GM12891 (cell line): ENCODE measurements around the gene TSPY3.
"Not testable (repeated sequence)": the region's sequence is repeated elsewhere in the genome, so short reads cannot be mapped to it uniquely, and the experiment has no call there.

Experiments
- PAX5 ChIP-seq: IDR thresholded peaks from 2 replicates; pipeline ENCODE4 v1.6.1; 2011; ENCODE audit warnings: low read length, moderate library complexity, mild to moderate bottlenecking; ENCODE audit not compliant: insufficient read depth, severe bottlenecking
- POLR2A ChIP-seq: IDR thresholded peaks from 2 replicates; pipeline ENCODE4 v1.6.1; 2011; ENCODE audit warnings: low read depth, low read length, control low read depth
- POLR2AphosphoS5 ChIP-seq: IDR thresholded peaks from 2 replicates; pipeline ENCODE4 v1.6.1; 2011; ENCODE audit warnings: low read depth, low read length, control low read depth
- POU2F2 ChIP-seq: IDR thresholded peaks from 2 replicates; pipeline ENCODE4 v1.6.1; 2011; ENCODE audit warnings: low read depth, mild to moderate bottlenecking, control low read depth, low read length, moderate library complexity
- SPI1 ChIP-seq: IDR thresholded peaks from 2 replicates; pipeline ENCODE4 v1.6.1; 2011; ENCODE audit warnings: low read depth, low read length, control low read depth
- TAF1 ChIP-seq: IDR thresholded peaks from 2 replicates; pipeline ENCODE4 v1.6.1; 2011; ENCODE audit warnings: low read depth, low read length, control low read depth

GRCh38 chrY:9398121-9398520 is at the start of gene TSPY3:
- not testable (repeated sequence) for TF ChIP-seq POLR2A, POLR2AphosphoS5, SPI1, TAF1, PAX5, POU2F2
